Stimulated activated CD4-positive, alpha-beta T cell treated with anti-CD3 and anti-CD28 coated beads, Interleukin-1b, Interleukin-23, amount 100 ng/mL, for 4 hours (primary cell): ENCODE results near the gene NTNG1.

Experiments used
- DNase-seq, 2 donors: peaks; one replicate each; pipeline ENCODE4 v3.0.0-alpha.2; 2020; ENCODE audit warnings: low read depth in 2 of 2

The NTNG1 gene

DNA sequence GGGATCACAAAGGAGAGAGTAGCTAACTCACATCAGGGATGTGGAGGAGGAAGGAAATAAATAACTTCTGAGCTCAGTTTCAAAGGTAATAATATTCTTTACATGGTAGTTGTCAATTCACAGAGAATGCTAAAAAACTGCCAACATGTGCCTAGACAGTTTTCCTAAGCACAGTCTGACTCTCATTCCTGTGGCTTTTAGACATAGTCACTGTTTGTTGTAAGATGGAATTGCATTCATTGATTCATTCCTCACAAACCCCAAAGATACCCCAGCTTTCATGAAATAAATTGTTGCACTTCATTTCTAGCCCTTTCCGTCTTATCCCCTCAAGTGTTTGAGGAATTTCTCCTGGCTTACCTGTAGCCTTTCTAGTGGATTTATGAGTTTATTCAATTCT is 263.9 kb downstream of the NTNG1 start:
- no peak for DNase-seq

DNA sequence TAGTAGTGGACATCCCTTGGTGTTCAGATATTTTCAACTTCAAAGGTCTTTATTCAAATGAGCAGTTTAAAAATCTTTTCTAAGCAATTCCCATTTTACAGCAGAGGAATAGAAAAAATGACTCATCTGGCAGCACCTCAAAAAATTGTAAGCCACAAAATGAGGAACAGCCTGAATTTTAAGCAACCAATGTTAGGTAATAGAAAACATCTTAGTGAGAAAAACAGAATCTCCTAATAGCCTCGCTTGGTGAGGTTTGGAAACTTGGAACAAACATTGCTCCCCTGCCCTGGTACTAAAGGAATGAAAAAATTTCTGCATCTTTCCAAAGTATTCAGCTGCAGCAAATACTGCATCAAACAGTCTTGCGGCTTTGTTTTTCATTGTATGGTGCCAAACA is 264.4 kb downstream of the NTNG1 start:
- DNase-seq: no peak

DNA sequence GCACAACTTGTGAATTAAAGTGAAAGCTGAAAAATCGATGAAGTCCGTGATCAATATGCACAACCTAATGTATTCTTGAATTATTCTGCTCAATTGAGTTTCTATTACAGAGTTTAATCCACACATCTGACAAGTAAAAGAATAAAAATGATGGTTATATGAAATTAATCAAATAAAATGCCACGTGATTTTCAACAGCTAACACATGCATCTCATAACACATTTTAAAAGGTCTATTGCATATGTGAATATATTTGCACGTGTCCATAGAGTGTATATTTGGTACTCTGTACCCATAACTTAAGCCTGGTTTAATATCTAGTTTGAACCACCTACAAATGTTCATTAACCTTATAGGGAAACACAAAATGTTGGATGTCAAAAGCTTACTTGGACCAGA is 266.2 kb downstream of the NTNG1 start:
- no peak for DNase-seq

DNA sequence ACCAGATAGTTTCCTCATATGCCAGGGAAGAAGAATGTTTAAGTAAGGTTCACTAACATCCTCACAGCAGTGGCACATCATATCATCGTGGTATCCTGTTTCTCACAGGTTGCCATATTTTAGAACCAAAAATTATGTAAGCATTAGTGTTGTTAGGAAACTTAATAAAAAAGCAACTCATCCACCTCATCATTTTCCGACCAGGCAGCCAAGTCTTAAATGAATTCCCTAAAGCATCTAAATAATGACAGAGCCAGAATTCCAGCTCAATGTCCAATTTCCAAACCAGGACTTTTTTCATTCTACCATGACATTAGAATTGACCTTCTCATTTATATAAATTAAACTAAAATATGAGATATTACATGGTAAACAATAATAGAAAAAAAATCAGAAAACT is 272.7 kb downstream of the NTNG1 start:
- DNase-seq: no peak

DNA sequence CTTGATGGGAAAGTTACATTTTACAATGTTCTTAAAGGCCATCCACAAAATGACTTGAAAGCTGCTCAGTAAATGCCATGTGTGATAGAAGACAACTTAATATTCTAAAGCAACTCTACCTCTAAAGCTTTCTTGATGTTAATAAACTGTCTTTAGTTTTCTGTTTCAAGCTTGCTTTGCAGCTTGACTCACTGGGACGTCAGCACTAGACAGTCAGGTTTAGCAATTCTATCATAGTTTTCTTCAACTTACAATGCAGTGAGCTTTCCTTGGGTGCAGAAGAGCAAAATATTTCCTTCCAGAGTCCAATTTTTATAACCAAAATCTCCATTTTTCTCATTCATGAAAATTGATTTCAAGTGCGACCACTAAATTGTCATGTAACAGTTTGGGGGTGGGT is 273.1 kb downstream of the NTNG1 start:
- DNase-seq: no peak

DNA sequence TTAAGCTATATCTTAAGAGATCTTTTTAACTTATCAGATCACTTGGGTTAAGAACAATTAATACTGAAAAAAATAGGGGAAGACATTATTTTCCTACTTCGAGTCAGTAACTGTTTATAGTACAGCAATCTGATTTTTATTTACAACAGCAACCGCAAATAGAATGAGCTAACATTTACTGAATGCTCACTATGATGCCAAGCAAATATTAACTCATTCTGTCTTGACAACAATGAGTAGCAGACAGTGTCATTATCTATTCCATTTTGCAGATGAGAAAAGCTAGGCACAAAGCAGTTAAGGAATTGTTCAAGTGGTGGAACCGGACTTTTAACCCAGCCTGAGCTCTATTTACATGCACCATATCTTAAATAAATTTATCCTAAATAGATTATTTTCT is 273.7 kb downstream of the NTNG1 start:
- DNase-seq: no peak

DNA sequence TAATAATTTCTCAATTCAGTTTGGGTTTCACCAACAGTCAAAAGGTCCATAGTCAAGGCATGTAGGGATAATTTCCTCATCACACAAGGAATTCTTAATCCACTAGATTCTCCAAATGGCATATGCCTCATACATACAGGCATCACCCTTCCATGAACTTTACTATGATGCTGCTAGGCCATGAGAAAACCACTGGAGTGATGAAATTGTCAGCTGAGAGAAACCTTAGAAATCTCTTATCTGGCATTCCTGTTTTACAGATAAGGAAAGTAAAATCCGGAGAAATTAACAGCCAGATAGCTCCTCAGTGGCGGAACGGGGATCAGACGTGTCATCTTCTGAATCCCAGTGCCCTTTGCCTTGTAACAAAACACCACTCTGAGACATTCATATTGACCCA is 274.4 kb downstream of the NTNG1 start:
- no peak for DNase-seq

DNA sequence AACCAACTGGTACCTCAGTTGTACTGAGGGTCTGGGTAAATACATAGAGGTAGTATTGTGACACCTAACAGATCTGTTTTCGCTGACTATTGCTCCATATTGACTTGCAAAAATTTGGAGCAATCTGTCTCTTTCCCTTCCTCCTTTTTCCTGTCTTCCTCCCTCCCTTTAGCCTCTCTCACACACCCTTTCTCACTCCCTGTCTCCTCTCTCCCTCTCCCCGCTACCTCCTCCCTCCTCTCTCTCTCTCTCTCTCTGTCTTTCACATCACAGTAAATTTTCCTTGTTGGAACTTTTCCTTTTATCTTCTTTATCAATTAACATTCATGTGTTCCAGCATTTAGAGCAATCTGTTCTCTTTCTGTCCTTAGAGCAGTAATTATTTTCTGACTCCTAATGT is 278.2 kb downstream of the NTNG1 start:
- no peak for DNase-seq

DNA sequence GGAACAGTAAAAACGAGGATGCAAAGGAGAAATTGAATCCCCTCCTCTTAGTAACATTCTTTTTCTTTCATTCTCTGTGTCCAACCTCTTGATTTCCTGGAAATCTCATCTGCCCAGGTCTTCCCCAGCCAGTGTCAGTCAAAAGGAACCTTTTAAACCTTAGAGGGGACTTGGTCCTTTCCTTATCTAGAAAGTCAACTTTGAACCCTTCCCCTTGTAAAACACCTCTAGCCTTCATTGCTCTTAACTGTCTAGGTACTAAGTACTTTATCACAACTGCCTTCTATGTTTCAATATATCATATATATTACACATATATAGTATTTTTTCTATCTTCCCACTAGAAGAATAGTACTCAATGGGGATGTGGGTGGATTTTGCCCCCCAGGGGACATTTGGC is 282.1 kb downstream of the NTNG1 start:
- no peak for DNase-seq

DNA sequence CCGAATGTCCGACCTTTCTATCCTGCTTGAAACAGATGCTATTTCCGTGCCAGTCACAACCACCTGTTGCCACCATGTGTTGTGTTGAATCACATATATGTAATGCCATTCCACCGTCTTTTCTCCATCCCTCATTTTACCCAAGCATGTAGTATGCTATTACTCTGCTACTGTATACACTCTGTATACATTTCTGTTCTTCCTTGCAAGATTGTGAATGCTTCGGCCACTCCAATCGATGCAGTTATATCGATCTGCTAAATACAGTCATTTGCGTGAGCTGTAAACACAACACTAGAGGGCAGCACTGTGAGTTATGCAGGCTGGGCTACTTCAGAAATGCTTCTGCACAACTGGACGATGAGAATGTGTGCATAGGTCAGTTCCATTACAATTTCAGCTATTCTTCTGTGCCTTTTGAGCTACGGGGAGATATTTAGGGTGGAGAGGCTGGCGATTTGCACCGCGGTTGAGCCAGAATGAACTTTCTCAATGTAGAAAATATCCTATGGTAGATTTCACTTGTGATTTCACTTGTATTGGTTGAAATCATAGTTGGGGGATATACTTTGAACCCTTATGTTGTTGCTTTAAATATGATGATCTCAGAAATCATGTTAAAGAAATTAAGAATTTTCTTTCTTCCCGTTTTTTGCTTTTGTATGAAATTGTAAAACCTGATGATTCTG is 289.8 kb downstream of the NTNG1 start:
- DNase-seq: no peak

DNA sequence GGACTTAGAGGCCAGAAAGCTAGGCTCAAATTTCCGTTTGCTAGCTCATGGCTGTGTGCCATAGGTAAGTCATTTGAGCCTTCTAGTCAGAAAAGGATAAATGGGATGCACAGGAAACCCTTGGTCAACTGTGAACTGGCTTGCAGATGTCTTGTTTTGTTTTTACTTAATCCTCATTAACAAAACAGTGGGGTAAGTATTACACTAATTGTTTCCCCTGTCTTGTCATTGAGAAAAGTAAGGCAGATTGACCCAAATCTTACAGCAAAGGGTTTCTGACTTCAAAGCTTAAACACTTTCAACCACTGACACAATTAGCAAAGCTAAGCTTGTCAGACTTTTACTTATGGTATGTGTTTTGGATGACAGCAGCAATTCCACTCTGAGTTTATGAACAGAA is 291.3 kb downstream of the NTNG1 start:
- no peak for DNase-seq

DNA sequence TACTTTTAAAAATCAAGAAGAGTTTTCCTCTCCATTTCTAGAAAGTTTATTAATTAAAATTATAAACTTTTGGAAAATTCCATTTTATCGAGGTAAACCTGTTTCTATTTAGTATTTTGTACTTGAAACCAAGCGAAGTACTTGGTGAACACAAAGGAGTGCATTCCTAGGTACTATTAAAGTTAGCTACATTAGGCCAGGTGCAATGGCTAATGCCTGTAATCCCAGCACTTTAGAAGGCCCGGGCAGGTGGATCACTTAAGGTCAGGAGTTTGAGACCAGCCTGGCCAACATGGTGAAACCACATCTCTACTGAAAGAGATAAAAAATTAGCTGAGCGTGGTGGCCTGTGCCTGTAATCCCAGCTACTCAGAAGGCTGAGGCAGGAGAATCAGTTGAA is 292.2 kb downstream of the NTNG1 start:
- DNase-seq: no peak

DNA sequence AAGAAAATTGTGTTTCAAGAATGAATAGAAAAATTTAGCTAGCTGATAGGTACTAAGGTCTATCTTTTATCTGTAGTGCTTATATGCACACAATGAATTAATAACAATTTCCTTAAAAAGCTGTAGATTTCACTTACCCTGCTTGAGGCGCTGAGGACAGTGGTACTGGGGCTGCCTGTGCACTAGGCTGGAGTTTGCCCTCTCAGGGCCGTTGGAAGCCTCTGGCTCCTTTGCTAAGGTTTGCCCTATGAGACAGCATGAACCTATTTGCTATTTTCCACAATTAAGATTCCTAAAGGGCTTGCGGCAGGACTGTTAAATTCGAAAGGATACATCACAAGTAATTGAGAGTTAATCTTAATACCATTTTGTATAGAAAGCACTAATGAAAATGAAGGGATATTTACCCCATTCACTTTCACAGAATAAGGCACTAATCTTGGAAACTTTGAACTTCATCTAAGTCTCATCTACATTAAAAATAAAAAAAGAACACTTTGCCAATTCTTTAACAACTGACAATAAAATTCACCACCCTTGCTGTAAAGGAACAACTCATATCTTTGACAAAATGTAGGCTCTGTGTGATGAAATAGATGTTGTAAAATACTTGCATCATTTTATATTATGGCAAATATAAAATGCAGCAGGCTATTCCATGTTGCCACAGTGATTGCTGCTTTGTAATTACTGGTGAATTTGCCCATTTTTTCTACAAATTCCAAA is 293.0 kb downstream of the NTNG1 start:
- no peak for DNase-seq

DNA sequence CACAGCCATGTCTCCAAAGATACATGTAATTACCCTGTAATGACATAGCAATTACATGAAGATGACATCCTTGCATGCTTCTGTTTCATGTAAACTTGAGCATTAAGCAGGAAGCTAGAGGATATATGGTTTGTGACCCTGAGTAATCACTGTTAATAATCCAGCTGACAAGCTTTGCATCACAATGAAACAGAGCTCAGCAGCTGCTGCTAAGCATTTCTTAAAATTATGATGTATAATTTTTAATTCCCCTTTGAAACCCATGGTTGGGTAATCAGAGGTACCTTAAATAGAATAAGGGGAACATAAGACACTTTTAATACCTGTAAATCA is 293.5 kb downstream of the NTNG1 start:
- DNase-seq: no peak

DNA sequence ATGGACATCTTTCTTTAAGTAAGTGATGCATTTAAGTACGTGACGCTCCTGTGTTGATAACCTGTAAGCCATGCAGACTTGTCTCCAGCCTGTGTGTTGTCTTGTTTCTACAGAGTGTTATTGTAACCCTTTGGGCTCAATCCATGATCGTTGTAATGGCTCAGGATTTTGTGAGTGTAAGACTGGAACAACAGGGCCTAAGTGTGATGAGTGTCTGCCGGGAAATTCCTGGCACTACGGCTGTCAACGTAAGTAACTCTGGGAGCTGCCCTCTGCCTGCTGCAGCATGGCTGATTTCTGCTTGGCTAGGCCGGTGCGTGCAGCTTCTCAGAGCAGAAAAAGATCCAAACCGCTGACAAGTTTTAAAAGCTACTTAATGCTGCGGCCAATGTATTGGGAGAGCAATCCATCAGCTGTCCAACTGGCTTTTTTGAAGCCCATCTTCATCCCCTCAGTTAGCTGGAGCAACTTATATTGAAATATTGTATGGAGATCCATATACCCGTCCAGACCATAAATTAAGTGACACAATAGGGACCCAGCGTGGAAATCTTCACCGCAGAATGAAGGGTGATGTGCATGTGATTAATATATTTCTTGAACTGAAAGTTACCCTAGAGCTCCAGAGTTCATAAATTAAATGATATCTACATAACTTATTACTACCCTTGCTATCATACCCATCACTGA is 295.9 kb downstream of the NTNG1 start:
- DNase-seq: no peak

DNA sequence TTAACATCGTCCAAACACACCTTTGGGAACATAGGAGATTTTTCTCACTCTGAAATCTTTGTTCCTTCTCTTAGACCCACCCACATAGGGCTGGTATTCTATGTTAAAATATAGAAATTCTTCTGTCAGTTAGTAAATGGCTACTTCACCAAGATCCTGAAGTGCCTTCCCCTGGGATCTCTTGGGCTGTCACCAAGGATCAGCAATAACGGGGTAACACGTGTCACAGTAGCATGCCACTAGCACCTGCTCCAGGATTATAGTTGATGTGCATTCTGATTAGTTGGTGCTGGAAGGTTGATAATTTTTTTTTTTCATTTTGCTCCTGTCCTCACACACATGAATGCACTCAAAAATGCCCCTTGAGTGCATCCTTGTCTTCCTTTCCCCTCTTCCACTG is 298.7 kb downstream of the NTNG1 start:
- no peak for DNase-seq

DNA sequence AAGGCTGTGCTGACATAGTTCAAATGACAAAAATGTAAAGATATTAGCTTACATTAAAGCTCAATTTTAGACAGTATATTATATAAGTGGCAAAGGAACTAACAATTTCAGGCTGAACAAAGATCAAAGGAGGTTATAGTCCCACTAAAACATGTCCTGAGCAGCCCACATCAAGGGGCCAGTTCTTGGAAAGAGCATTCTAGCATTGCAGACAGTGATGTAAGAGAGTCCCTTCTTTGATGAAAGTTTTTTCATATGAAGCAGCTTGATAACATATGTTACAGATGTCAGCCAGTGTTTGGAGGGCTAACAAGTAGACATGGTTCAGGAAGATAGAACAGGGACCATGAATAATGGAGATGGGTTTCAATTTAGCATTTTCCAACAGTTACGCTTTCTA is 301.7 kb downstream of the NTNG1 start:
- DNase-seq: no peak

DNA sequence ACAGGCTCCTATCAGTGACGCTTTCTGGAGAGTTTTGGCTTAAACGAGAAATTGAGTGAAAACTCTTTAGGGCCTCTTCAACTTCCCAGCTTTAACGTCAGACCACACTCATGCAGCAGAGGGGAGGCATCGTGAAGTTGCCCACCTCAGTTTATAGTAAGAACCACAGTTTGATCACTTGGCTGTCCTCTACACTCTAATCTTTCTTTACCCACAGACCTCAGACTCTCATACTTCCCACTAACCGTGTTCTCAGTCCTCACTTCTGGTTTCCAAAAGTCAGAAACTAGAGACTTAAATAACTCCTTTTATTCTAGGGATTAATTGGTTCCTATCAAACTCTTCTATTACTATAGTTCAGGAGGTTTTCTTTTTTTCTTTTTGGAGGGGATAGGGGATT is 302.2 kb downstream of the NTNG1 start:
- no peak for DNase-seq

DNA sequence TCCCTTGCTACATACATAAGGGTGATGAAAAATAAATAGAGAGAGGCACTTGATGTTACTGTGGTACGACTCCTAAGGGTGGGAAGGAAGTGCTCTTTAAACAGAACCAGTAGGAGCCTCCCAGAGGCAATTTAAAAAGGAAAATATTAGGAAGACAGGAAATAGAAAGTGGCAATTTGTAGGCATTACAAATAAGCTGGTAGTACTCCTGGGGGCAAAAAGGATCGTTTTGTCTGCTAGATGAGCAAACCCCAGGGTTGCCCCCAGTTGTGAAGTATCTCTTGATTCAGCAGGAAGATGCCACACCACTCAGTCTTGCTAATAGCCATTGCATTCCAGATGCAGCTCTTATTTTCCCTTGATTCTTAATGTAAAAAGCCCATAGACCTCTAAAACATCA is 303.0 kb downstream of the NTNG1 start:
- no peak for DNase-seq

DNA sequence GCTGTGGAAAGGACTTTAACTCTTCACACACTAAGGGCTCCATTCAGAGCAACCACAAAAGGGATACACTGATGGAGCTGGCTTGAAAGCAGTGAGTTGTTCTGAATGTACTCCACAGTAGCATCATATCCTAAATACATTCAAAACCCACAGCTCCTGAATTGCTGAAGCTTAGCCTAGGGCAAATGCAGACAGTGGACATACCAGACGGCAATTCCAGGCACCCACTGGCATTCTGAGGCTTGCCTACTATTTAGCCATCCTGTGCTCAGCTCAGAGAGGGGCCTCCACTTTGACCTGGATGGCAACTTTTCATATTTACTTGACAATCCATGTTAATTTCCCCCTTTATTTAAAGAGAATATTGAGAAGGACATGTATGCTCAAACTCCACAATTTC is 303.5 kb downstream of the NTNG1 start:
- DNase-seq: no peak

DNA sequence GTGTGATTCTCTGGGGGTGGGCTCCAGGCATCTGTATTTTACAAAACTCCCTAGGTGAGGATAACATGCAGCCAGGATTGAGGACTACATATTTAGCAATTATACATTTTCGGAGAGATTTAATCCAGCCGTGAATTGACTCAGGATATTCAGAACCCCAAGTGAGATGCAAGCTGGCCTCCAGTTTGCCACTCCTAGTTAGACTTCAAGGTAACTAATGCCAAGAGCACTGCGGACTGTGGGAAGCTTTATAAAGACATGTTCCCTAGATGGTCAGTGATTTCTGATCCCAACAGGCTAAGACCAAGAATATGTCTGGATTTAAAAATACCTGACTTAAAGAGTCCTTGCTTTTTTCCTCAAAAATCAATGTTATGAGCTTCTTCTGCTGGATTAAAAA is 308.5 kb downstream of the NTNG1 start:
- no peak for DNase-seq

DNA sequence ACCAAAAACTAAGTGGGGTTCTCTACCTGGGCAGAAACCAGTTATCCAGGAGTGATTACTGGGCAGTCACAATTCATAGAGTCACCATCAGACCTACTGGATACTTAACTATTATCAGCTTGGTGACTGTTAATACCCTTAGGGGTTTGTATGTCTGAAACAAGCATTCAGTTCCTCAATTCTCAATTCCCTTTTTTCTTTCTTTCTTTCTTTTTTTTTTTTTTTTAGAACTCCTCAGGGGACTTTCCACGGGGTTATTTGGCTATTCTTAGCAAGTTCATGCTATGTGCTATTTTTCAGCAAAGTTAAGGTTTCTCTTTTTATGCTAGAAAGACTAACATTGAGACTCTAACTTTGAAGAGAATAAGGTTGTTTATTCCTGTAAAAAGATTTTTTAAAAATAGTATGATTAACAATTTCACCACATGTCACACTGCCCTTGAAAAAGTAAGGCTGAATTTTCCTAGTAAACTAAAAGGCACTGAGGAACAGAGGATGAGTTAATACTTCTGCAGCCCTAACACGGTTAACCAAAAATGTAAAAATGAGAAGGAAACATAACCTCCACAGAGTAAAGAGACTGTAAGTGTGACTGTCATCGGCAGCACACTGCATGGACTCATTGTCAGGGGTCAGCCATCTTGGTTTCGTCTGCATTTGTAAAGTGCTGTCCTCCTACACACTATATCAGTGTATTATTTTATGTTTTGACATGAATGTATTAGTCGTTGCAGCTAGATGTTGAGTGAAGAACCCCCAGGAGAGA is 310.2 kb downstream of the NTNG1 start:
- no peak for DNase-seq

DNA sequence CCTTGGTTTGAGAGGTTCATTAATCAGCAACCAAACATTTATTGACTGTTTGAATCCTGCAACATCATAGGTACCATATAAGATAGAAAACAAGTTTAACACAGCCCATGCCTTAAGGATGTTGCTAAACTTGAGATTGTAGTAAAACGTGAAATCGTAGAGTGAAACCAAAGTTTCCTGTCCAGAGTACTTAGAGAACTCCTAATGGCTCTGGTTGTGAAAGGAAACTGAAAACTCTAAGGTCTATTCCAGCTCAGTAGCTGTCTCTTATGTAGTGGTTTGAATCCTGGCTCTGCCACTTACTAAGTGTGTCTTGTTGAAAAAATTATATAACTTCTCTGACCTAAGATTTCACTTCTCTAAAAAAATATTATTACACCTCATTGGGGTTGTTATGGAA is 310.9 kb downstream of the NTNG1 start:
- DNase-seq: no peak
